NCI-H774 (cell line): Measurements from ENCODE around the gene ROGDI.

Source experiments
- DNase-seq: peaks from one replicate; lab custom pipeline; 2025; lab: John Stamatoyannopoulos, UW

Gene ROGDI

DNA sequence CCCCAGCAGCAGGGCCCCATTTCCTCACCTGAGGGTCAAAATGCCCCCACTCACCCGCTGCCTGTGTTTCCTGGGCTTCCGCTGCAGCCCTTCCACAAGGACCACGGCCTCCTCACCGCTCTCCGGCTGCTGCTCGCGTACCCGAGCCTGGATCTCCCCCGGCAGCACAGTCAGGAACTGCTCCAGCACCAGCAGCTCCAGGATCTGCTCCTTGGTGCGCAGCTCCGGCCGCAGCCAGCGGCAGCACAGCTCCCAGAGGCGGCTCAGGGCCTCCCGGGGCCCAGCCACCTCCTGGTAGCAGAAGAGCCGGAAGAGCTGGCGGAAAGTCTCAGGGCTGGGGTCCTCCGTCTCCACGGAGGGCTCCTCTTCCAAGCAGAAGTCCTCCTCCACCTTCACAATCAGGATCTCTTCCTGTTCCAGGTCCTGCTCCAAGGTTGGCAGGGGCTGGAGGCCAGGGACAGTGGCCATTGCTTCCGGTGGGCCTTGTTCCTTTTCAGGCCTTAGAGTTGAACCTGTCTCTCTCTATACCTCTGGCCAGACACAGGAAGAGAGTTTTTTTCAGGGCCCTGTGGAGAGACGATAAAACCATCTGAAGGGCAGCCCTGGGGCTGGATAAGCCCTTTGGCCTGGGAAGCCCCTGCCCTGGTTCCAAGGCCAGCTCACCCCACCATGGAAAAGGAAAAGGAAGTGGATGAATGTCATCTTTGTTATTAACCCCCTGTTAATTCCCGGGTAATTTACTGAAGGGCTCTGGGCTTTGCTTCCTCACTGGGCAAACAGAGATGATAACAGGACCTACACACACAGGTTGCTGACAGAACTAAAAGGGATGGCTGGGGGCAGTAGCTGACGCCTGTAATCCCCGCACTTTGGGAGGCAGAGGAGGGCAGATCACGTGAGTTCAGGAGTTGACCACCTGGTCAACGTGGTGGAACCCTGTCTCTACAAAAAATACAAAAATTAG lies 36.6 kb downstream of the ROGDI start:
- no peak for DNase-seq

DNA sequence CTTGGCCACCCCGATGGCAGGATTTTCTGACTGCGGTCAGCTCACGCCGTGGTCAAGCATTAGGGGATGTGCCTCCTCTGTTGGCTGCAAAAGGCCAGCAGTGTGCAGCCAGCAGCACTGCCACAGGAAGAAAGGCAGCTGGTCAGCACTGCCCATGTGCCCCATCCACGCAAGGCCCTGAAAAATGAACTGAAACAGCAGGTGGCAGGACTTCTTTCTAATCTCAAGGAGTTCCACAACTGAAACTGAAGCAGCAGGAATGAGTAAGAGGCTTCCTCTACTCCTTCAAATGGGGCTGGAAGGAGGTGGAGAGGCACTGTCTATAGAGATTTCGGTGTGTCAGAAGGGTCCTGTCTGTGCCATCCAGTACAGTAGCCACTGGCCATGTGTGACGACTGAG lies 38.6 kb downstream of the ROGDI start:
- no peak for DNase-seq

DNA sequence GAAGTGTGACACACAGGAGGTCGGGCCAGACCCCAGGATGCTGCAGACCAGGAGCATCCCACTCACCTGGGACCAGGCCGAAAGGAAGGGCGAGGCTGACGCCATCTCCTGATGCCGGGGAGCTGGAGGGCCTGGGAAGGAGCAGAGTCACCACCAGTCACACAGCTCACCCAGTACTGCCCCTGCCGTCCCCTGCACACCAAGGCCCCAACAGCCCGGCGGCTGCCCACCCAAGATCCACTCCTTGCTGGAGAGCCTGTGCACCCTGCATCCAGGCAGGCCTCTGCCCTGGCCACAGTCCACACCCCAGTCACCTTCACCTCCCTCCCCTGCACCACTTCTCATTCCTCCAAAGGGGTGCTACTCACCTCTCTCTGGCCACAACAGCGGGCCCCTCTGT lies 40.2 kb downstream of the ROGDI start:
- no peak for DNase-seq

DNA sequence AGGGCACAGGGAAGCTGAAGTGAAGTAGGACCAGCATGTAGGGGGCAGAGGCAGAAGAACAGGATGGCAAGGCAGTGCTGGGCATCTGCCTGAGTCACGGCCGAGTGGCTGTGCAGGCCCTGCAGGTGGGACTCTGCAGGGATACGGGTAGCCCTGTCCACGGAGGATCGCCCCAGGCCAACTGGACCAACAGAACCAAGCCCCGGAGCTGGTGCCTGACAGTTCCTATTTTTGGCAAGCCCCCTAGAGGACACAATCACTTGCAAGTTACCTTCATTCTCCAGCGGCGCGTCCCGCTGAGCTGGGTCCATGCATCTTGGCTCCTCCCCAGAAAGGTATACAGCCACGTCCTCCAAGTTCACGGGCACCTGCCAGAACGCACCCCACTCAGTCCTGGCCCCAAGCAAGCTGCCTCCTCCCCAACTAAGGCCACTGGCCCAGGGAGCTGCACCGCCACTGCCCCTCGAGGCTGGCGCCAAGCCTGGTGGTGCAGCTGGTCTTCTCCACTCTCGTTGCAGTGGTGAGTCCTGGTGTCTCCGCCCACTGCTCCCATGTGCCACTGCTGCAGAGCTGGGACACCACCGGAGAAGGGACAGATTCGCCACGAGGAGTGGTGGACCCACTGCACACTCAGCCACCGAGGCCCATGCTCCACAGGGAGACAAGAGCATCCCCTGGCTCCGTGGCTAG lies 42.1 kb downstream of the ROGDI start:
- no peak for DNase-seq

DNA sequence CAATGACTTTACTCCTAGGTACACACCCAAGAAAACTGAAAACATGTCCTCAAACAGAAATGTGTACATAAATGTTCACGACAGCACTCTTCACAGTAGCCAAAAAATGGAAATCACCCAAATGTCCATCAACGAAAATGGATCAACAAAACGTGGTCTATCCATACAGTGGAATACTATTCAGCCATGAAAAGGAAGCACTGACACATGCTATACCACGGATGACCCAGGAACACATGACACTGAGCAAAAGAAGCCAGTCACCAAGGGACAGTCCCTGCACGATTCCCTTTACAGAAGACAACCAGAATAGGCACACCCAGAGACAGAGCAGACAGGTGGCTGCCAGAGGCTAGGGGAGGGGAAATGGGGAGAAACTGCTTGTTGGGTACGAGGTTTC lies 46.7 kb downstream of the ROGDI start:
- DNase-seq = no peak

DNA sequence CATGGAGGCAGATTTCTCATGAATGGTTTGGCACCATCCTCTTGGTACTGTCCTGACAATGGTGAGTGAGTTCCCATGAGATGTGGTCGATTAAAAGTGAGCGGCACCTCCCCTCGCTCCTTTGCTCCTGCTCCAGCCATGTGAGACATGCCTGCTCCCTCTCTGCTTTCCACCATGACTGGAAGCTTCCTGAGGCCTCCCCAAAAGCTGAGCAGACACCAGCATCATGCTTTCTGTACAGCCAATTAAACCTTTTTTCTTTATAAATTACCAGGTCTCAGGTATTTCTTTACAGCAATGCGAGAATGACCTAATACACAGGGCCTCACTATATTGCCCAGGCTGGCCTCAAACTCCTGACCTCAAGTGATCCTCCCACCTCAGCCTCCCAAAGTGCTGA lies 47.6 kb downstream of the ROGDI start:
- no peak for DNase-seq

DNA sequence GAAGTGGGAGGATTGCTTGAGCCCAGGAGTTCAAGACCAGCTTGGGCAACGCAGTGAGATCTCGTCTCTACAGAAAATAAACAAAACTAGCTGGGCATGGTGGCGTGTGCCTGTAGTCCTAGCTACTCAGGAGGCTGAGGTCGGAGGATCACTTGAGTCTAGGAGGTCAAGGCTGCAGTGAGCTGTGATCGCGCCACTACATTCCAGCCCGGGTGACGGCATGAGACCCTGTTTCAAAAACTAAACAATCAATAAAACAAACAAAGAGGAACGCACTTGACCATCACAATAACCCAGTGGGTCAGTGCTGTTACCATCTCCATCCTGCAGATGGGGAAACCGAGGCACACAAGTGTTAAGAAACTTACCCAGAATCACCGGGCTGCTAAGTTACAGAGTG lies 49.2 kb downstream of the ROGDI start:
- no peak for DNase-seq

DNA sequence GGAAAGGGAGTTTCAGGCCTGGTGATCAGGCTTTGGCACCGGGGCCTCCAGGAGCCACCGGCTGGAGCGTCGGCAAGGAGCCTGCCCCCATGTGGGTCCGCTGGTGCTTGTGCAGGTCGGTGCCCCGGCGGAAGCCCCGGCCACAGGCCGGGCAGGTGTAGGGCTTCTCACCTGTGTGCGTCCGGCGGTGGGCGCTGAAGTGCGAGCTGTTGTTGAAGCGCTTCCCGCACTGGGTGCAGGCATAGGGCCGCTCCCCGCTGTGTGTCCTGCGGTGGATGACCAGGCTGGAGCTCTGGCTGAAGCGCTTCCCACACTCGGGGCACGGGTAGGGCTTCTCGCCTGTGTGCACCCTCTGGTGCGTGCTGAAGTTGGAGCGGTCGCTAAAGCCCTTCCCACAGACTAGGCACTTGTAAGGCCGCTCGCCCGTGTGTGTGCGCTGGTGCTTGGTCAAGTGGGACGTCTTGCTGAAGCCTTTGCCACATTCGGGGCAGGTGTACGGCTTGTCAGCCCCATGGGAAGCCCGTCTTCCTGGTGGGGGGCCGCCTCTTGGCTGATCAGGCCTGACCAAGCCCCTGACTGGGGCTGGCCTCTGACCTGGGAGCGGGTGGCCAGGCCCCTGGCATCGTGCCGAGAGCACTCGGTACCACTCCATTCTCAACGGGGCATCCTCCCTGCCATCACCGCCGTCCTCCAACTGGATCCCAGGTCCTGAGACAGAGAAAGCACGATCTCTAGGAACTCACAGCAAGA lies 49.9 kb downstream of the ROGDI start:
- DNase-seq = no peak

DNA sequence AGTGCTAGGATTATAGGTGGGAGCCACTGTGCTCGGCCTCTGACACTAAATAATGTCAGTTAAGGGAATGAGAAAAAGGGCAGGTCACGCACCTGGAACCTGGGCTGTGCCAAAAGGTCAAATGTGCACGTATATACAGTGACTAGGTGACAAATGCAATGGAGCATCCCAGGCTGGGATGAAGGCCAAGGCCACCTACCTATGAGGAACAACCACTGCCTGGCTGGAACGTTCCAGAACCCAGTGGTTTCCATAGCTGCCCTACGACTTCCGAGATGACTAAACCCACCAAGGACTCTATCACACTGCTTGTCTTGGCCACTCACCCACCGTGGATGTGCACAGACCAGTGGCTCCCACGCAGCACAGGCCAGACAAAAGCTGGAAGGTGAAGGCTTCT lies 51.5 kb downstream of the ROGDI start:
- no peak for DNase-seq

DNA sequence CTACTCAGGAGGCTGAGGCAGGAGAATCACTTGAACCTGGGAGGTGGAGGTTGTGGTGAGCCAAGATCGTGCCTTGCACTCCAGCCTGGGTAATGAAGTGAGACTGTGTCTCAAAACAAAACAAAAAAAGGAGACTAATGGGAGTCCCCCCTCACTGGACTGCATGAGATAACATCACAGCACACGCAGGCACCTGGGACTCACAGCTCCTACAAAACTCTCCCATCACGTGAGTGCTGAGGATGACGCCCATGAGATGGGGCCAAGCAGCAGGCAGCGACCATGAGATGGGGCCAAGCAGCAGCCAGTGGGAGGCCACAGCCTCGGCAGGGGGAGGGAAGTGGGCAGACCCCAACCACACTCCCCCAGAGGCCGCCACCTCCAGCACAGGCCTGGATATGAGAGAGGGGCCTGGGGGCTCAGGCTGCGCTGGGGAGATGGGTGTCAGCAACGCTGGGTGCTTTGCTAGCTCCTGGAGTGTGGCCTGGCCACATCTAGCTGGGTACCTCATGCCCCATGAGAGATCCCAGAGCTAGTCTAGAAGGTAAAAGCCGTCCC lies 52.7 kb downstream of the ROGDI start:
- no peak for DNase-seq

DNA sequence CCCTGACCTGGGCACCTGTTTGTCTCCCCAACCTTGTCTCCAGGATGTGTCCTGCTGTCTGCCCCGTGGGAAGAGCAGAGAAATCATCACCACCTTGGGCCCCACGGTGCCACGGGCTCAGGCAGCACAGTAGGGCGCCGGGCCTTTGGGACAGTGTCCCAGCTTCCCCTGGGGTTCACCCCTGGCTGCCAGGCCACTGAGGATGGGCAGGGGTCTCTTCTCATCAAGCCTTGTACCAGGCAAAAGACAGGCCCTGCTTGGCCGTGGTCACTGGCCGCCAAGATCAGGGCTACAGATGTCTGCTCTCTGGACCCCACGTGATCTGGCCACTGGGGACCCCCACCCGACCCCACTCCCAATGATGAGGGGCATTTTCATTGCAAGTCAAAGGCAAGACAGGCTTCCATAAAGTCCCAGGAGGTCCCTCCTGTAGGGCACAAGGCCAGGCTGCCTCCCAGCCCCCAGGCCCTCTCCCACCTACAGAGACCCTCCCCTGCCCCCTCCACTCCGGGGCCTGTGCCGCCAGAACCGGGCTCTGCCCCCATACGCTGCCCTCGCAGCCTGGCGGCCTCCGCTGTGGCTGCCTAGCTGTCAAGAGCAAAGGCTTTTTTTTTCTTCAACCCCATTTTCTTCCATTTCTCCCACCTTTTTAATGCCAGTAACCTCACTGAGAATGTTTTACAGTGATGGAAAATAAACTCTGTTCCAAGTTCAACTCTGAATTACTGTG lies 53.6 kb downstream of the ROGDI start:
- DNase-seq = no peak

DNA sequence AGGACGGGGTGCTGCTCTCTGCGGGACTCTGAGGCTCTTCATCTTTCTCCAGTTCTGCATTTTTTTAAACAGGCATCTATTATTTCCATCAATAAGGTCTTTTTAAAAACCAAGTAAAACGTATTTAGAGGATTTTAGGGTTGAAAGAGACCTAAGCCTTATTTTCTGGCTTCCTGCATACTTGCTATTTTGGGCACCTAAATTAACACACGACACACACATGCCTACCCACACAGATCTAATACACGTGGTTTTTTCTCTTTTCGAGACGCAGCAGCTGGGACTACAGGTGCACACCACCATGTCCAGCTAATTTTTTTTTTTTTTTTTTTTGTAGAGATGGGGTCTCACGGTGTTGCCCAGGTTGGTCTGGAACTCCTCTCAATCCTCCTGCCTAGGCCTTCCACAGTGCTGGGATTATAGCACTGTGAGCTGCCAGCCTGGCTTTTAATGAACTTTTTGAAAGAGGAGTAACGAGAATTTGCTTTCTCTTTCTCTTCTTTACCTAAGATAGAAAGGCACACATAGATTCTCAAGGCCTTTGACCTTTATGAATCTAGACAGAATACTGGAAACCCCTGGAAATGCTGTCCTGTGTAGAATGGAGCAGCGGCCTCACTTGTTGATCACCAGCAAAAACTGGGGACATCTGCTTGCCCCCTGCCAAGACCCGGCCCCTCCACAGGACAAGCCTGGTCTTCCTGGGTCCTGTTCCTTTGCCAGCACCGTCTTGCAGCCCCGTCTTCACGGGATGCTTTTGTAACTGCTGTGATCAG lies 54.3 kb downstream of the ROGDI start:
- DNase-seq = no peak

DNA sequence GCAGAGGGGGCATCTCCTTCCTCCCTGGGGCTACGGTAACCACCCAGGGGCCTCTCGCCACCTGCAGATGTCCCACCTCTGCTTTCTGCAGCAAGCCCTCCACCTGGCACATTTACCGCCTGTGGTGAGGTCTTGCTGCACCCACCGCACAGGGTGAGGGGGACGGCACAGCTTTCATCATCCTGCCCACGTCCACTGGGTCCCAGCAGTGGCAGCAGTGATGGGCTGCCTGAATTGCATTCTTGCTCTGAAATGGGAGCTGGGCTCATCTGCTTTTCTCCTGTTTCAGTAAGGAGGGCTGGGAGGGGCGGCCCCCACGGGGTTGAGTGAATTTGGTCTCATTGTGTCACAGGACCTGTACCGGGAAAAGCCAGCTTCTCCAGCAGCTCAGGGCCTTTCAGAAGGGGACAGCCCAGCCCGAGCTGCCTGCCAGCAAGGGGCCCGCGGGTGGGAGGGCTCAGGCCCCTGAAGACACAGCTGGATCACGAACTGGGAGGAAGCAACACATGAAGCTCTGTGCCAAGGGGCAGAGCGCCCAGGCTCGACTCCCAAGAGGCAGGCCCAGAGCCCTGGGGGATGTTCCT lies 55.4 kb downstream of the ROGDI start:
- no peak for DNase-seq
